Ovary (tissue), 9 donors: ENCODE results near the gene BORCS5. TPM values are rescaled to one million over a fixed set of nuclear protein-coding genes. Genes with fewer than 3 reads are reported as not detected.

ENCODE experiments used
- DNase-seq, 5 donors: peaks; one replicate each; pipeline ENCODE4 v3.0.0-alpha.2; 2019 to 2020
- H3K27ac ChIP-seq, 2 donors: fragments of 200-600 bp; one replicate each; pipeline versions ENCODE4 v1.5.1 to v1.8.0; 2019 to 2022
- H3K27me3 ChIP-seq: fragments of 200-600 bp; one replicate; pipeline ENCODE4 v1.8.0; 2022
- H3K36me3 ChIP-seq: fragments of 200-600 bp; sonication (generic); one replicate; pipeline ENCODE4 v1.5.1; 2019
- H3K4me1 ChIP-seq: one replicate; pipeline ENCODE4 v1.8.1; 2013; ENCODE audit warnings: mild to moderate bottlenecking, moderate library complexity; ENCODE audit not compliant: insufficient read depth
- H3K4me3 ChIP-seq: fragments of 200-600 bp; sonication (generic); one replicate; pipeline ENCODE4 v1.5.1; 2017
- H3K9me3 ChIP-seq, 2 donors: fragments of 200-600 bp in 1 of 2; sonication (generic) in 1 of 2; one replicate each; pipeline versions ENCODE4 v1.5.1 to v1.8.1; 2013 to 2019; ENCODE audit warnings: mild to moderate bottlenecking in 1 of 2, moderate library complexity in 1 of 2
- CTCF ChIP-seq, 3 donors: fragments of 450-650 bp in 2 of 3; fragments of 200-600 bp in 1 of 3; IDR thresholded peaks; one replicate each; pipeline versions ENCODE4 v1.5.1 to v1.8.0; 2016 to 2022; ENCODE audit warnings: antibody characterized with exemption in 3 of 3, mild to moderate bottlenecking in 1 of 3
- EP300 ChIP-seq: sonication (generic); formaldehyde crosslinking; IDR thresholded peaks from one replicate; pipeline ENCODE4 v1.6.1; 2017; ENCODE audit warnings: antibody characterized with exemption
- POLR2A ChIP-seq: fragments of 450-650 bp; IDR thresholded peaks from one replicate; pipeline ENCODE4 v1.6.1; 2017; ENCODE audit warnings: antibody characterized with exemption, mild to moderate bottlenecking, moderate library complexity
- WGBS, 3 donors: extraction: QIAGEN DNeasy Blood & Tissue Kit in 1 of 3; methylation state at CpG; one replicate each; pipeline versions ENCODE4 v1.1.5 to v1.1.7; 2013 to 2017; 5-methylcytosine and 5-hydroxymethylcytosine counted together
- intact Hi-C, 4 donors: fragments of 100-400 bp; cut with DNase I; formaldehyde crosslinking; loops; one replicate each; pipeline versions ENCODE4 v1.11.0 to v1.15.1; 2022 to 2023
- polyA plus RNA-seq, 2 donors: library from polyadenylated mRNA; stranded (reverse); fragments of 200-250 nt in 1 of 2; fragments of 350-450 nt in 1 of 2; fragmentation: Illumina TruSeq in 1 of 2; extraction: RNeasy Lipid Tissue Mini Kit (QIAGEN cat#74804) in 1 of 2; gene quantifications; one replicate each; pipeline ENCODE4 v1.2.3, GENCODE V29; 2013 to 2014
- total RNA-seq, 7 donors: library from RNA; depleted of rRNA in 2 of 7; stranded (reverse); fragments of >200 nt in 2 of 7; fragmentation: NEBNext Ultra II Directional in 3 of 7; extraction: Animal tissue kit (Norgen Biotek cat#: 25700) in 3 of 7; gene quantifications; one replicate each; pipeline versions ENCODE4 v1.1.0 to v1.2.4, GENCODE V29; 2016 to 2023
- donor health status: DM: no; HTN: no; CAD: no; lungs with moderate emphysema.
- donor health status: DM: no; HTN: no; CAD: no.
- donor health status: Bipolar disorder and iron deficiency.
- donor health status: DM: yes; HTN: yes; CAD: no.
- donor health status: DM: no; HTN: no; CAD: no.
- donor health status: DM: yes; HTN: yes; CAD: no.

Gene BORCS5
- total and polyA plus RNA-seq, 9 donors, result 6.2 to 20.4 (median 11.5) TPM

GRCh38 chr12:12423367-12423766 is 66.5 kb downstream of the BORCS5 start:
- H3K4me3 ChIP-seq, result no peak overlapping the region
- TF ChIP-seq POLR2A (no peak), CTCF (IDR thresholded peaks at IDR 0.05) (no peak), EP300 (no peak)
- 91 to 95% (median 92%) methylated on average over 2 of the region's 2 CpGs for WGBS, 3 donors
- intact Hi-C loops, result no loop called here
- H3K9me3 ChIP-seq, result no peaks in the 10 kb centered on the region
- no peak overlapping the region for H3K27ac ChIP-seq
- DNase-seq, result no peak
- H3K36me3 ChIP-seq, result no peaks in the 10 kb centered on the region
- H3K4me1 ChIP-seq, result no peaks in the 10 kb centered on the region
- H3K27me3 ChIP-seq, result no peaks in the 10 kb centered on the region

GRCh38 chr12:12425001-12425400 is 68.1 kb downstream of the BORCS5 start:
- WGBS, 3 donors, result 64 to 95% (median 94%) methylated on average over 2 of the region's 2 CpGs
- no peak for DNase-seq
- intact Hi-C loops, result no loop called here
- H3K4me3 ChIP-seq, result no peak overlapping the region
- H3K4me1 ChIP-seq, result no peaks in the 10 kb centered on the region
- H3K36me3 ChIP-seq, result no peaks in the 10 kb centered on the region
- TF ChIP-seq CTCF (IDR thresholded peaks at IDR 0.05) (no peak), POLR2A (no peak), EP300 (no peak)
- no peak overlapping the region for H3K27ac ChIP-seq
- H3K9me3 ChIP-seq, result no peaks in the 10 kb centered on the region
- H3K27me3 ChIP-seq, result no peaks in the 10 kb centered on the region

- Histone ChIP-seq H3K36me3 (no peaks in the 10 kb centered on the region), H3K4me3 (no peak overlapping the region), H3K27ac (no peak overlapping the region), H3K4me1 (no peaks in the 10 kb centered on the region), H3K27me3 (no peaks in the 10 kb centered on the region), H3K9me3 (no peaks in the 10 kb centered on the region)
- intact Hi-C loops, result no loop called here
- no peak for DNase-seq
- 84 to 91% (median 85%) methylated on average over 1 of the region's 1 CpG for WGBS, 3 donors
- TF ChIP-seq CTCF (IDR thresholded peaks at IDR 0.05), result no peak
- no peak for TF ChIP-seq POLR2A
- no peak for TF ChIP-seq EP300
These were observed 68.7 kb downstream of the BORCS5 start for GRCh38 chr12:12425616-12426015.

- no peak overlapping the region for H3K4me3 ChIP-seq
- intact Hi-C loops, result no loop called here
- TF ChIP-seq CTCF (IDR thresholded peaks at IDR 0.05) (no peak), POLR2A (no peak), EP300 (no peak)
- no peaks in the 10 kb centered on the region for H3K9me3 ChIP-seq
- DNase-seq, result no peak
- WGBS, 3 donors, result 87 to 94% (median 88%) methylated on average over 4 of the region's 4 CpGs
- no peaks in the 10 kb centered on the region for H3K27me3 ChIP-seq
- H3K4me1 ChIP-seq, result no peaks in the 10 kb centered on the region
- H3K36me3 ChIP-seq, result no peaks in the 10 kb centered on the region
- H3K27ac ChIP-seq, result no peak overlapping the region
These were observed 70.7 kb downstream of the BORCS5 start for GRCh38 chr12:12427568-12427967.

GRCh38 chr12:12428047-12428446 is 71.2 kb downstream of the BORCS5 start:
- TF ChIP-seq POLR2A (no peak), CTCF (IDR thresholded peaks at IDR 0.05) (no peak), EP300 (no peak)
- Histone ChIP-seq H3K4me3 (no peak overlapping the region), H3K4me1 (no peaks in the 10 kb centered on the region), H3K27ac (no peak overlapping the region), H3K36me3 (no peaks in the 10 kb centered on the region), H3K9me3 (no peaks in the 10 kb centered on the region), H3K27me3 (no peaks in the 10 kb centered on the region)
- no peak for DNase-seq
- intact Hi-C loops, result no loop called here
- 90 to 95% (median 93%) methylated on average over 2 of the region's 2 CpGs for WGBS, 3 donors
